HG03039 (cell line): ENCODE data around the gene RBM33.

Experiments used
- ATAC-seq: cut with Tn5 transposase; IDR thresholded peaks from one replicate; pipeline ENCODE4 v1.9.1; 2021; ENCODE audit warnings: mild to moderate bottlenecking, moderate library complexity; ENCODE audit not compliant: unreplicated experiment

RBM33 gene

GRCh38 chr7:155717010-155717744, 72.7 kb downstream of the RBM33 start:
- no peak for ATAC-seq

GRCh38 chr7:155721056-155721455, 76.6 kb downstream of the RBM33 start:
- ATAC-seq, result no peak

GRCh38 chr7:155722118-155722517, 77.7 kb downstream of the RBM33 start:
- peak; percentile 38 for ATAC-seq

GRCh38 chr7:155722936-155723335, 78.5 kb downstream of the RBM33 start:
- no peak for ATAC-seq

GRCh38 chr7:155724327-155725005, 80.0 kb downstream of the RBM33 start:
- ATAC-seq, result no peak

- ATAC-seq, result no peak
These were observed 80.5 kb downstream of the RBM33 start for GRCh38 chr7:155725006-155725355.

- no peak for ATAC-seq
These were observed 83.2 kb downstream of the RBM33 start for GRCh38 chr7:155727616-155728015.

GRCh38 chr7:155728116-155728515, 83.7 kb downstream of the RBM33 start:
- no peak for ATAC-seq

GRCh38 chr7:155729847-155730246, 85.4 kb downstream of the RBM33 start:
- no peak for ATAC-seq

- ATAC-seq, result no peak
These were observed 86.9 kb downstream of the RBM33 start for GRCh38 chr7:155731380-155731779.

GRCh38 chr7:155731871-155732270, 87.4 kb downstream of the RBM33 start:
- ATAC-seq, result no peak

GRCh38 chr7:155732286-155732685, 87.8 kb downstream of the RBM33 start:
- no peak for ATAC-seq

GRCh38 chr7:155733582-155734444, 89.4 kb downstream of the RBM33 start:
- ATAC-seq, result no peak

GRCh38 chr7:155734445-155734809, 90.0 kb downstream of the RBM33 start:
- ATAC-seq, result no peak

- no peak for ATAC-seq
These were observed 91.1 kb downstream of the RBM33 start for GRCh38 chr7:155735442-155736115.

- no peak for ATAC-seq
These were observed 93.1 kb downstream of the RBM33 start for GRCh38 chr7:155737590-155737989.

GRCh38 chr7:155738104-155738503, 93.6 kb downstream of the RBM33 start:
- no peak for ATAC-seq

- ATAC-seq, result peak; percentile 39
These were observed 94.4 kb downstream of the RBM33 start for GRCh38 chr7:155738652-155739537.

GRCh38 chr7:155739538-155740143, 95.2 kb downstream of the RBM33 start:
- ATAC-seq, result no peak

- ATAC-seq, result no peak
These were observed 96.6 kb downstream of the RBM33 start for GRCh38 chr7:155741082-155741481.
